Esophagus squamous epithelium (tissue), 5 donors: Measurements from ENCODE around the gene HOXB13. TPM values are rescaled to one million over a fixed set of nuclear protein-coding genes. Genes with fewer than 3 reads are reported as not detected.

ENCODE experiments used
- DNase-seq: peaks from one replicate; lab custom pipeline; 2025; lab: John Stamatoyannopoulos, UW
- H3K27ac ChIP-seq, 4 donors: fragments of 200-600 bp; sonication (generic); one replicate each; pipeline ENCODE4 v1.5.1; 2016 to 2019; ENCODE audit warnings: mild to moderate bottlenecking in 1 of 4
- H3K27me3 ChIP-seq, 4 donors: fragments of 200-600 bp; sonication (generic); 1 replicate in 3 of 4; 2 replicates in 1 of 4; pipeline versions ENCODE4 v1.5.1 to v1.6.0; 2017 to 2021; ENCODE audit warnings: antibody characterized with exemption in 1 of 4
- H3K36me3 ChIP-seq, 3 donors: fragments of 200-600 bp; sonication (generic); one replicate each; pipeline ENCODE4 v1.5.1; 2016 to 2019
- H3K4me1 ChIP-seq, 3 donors: fragments of 200-600 bp; sonication (generic); one replicate each; pipeline ENCODE4 v1.5.1; 2017 to 2019
- H3K4me3 ChIP-seq, 4 donors: fragments of 200-600 bp; sonication (generic); 1 replicate in 3 of 4; 2 replicates in 1 of 4; pipeline ENCODE4 v1.5.1; 2016 to 2019; ENCODE audit warnings: mild to moderate bottlenecking in 2 of 4, moderate library complexity in 1 of 4
- H3K9me3 ChIP-seq, 3 donors: fragments of 200-600 bp; sonication (generic); one replicate each; pipeline ENCODE4 v1.5.1; 2016 to 2019
- POLR2A ChIP-seq, 4 donors: fragments of 450-650 bp; IDR thresholded peaks; one replicate each; pipeline ENCODE4 v1.6.1; 2017; ENCODE audit warnings: antibody characterized with exemption in 4 of 4, mild to moderate bottlenecking in 4 of 4, moderate library complexity in 3 of 4
- WGBS, 2 donors: methylation state at CpG; one replicate each; pipeline ENCODE4 v1.1.5; 2018; 5-methylcytosine and 5-hydroxymethylcytosine counted together
- intact Hi-C: fragments of 100-400 bp; cut with DNase I; formaldehyde crosslinking; loops from one replicate; pipeline ENCODE4 v1.15.0; 2022
- total RNA-seq, 4 donors: library from RNA; depleted of rRNA; stranded (reverse); fragments of >200 nt; gene quantifications; one replicate each; pipeline ENCODE4 v1.1.0, GENCODE V29; 2016
- TF ChIP-seq, protein P1 (sequence below), 6 experiments: fragments of 450-650 bp in 4 of 6; fragments of 200-600 bp in 2 of 6; sonication (generic) in 2 of 6; IDR thresholded peaks; one replicate each; pipeline ENCODE4 v1.5.1; 2016 to 2019; ENCODE audit warnings: antibody characterized with exemption in 6 of 6, mild to moderate bottlenecking in 4 of 6, moderate library complexity in 4 of 6
- donor health status: DM: yes; HTN: yes; CAD: no.

HOXB13 gene
- not detected for total RNA-seq

DNA sequence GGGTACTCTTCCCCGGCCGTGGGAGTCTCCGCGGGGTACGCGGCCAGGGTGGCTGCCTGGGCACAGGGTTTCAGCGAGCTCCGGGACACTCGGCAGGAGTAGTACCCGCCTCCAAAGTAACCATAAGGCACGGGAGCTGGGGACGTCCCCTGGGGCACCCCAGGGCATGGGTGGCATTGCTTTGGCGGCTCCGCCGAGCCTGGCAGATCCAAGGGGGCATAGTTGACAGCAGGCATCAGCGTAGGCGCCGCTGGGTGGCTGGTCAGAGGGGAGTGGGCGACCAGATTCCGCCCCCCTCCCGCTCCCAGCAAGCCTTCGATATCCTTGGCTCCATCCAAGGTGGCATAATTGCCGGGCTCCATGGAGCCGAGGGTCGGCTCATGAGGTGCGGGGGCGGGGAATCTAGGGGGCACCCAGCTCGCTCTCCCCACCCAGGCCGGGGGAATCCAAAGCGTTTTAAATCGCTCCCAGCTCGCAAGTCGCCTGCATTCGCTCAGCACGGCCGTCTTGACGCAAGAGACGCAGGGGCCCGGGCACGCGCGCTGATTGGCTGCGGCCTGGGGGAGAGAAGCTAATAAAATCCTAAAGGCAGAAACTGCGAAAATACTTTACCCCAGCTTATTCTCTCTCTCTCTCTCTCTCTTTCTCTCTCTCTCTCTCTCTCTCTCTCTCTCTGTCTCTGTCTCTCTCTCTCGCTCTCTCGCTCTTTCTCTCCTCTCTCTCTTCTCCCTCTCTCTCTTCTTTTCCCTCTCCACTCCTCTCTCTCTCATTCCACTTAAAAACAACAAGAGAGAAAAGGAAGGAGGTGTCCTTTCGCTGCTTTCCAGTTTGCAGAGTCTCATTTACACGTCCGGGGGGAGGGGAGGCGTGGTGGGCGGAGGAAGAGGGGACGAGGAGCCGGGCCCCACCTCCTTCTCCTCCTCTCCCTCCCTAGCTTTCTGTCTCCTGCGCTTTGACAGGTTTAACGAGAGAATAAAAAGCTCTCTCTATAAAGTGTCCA lies at the start of gene HOXB13:
TSS of gene HOXB13 (minus strand) at position 519 of the 1,000 bp plus-strand sequence. CDS start at position 362, 157 bp downstream.
- DNase-seq = no peak
- Histone ChIP-seq H3K27ac (no peak within 1 kb of the TSS), H3K9me3 (no peaks in the 10 kb centered on the region), H3K4me1 (peaks cover 7 to 45% (median 27%) of the 10 kb centered on the region in 3 donors), H3K4me3 (peak within 1 kb of the TSS in 2 of 4 donors; percentile 15 to 45), H3K36me3 (no peaks in the 10 kb centered on the region), H3K27me3 (peaks cover 63 to 100% (median 78%) of the 10 kb centered on the region in 4 donors)
- 7 to 12% methylated on average over 18 to 27 of the region's 55 CpGs for WGBS, 2 donors
- TF ChIP-seq, protein P1, sequence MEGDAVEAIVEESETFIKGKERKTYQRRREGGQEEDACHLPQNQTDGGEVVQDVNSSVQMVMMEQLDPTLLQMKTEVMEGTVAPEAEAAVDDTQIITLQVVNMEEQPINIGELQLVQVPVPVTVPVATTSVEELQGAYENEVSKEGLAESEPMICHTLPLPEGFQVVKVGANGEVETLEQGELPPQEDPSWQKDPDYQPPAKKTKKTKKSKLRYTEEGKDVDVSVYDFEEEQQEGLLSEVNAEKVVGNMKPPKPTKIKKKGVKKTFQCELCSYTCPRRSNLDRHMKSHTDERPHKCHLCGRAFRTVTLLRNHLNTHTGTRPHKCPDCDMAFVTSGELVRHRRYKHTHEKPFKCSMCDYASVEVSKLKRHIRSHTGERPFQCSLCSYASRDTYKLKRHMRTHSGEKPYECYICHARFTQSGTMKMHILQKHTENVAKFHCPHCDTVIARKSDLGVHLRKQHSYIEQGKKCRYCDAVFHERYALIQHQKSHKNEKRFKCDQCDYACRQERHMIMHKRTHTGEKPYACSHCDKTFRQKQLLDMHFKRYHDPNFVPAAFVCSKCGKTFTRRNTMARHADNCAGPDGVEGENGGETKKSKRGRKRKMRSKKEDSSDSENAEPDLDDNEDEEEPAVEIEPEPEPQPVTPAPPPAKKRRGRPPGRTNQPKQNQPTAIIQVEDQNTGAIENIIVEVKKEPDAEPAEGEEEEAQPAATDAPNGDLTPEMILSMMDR (IDR thresholded peaks at IDR 0.05) = no peak
- TF ChIP-seq POLR2A (IDR thresholded peaks at IDR 0.05) = no peak
- intact Hi-C loops = loop anchor here (5.0 kb wide), 1 partner anchor 64 kb away; no protein-coding TSS in a partner anchor

GRCh38 chr17:48776602-48777001 lies 48.1 kb upstream of the HOXB13 start:
- Histone ChIP-seq H3K9me3 (no peaks in the 10 kb centered on the region), H3K27ac (no peak overlapping the region), H3K36me3 (no peaks in the 10 kb centered on the region), H3K4me1 (no peaks in the 10 kb centered on the region), H3K4me3 (no peak overlapping the region), H3K27me3 (peaks cover 0 to 91% (median 0%) of the 10 kb centered on the region in 4 donors)
- intact Hi-C loops = no loop called here
- TF ChIP-seq POLR2A (IDR thresholded peaks at IDR 0.05) = no peak
- TF ChIP-seq, protein P1 (IDR thresholded peaks at IDR 0.05) = no peak
- no peak for DNase-seq

DNA sequence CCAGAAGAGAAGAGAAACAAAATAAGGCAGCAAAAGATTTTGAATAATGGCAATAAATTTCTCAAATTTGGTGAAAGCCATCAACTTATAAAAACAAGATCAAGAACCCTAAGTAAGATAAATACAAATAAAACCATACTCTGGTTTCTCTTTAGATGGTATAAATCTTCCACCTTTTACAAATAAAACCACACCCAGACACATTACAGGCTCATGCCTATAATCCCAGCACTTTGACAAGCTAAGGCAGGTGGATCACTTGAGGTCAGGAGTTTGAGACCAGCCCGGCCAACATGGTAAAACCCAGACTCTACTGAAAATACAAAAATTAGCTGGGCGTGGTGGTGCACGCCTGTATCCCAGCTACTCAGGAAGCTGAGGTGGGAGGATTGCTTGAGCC lies 44.7 kb upstream of the HOXB13 start:
- no peaks in the 10 kb centered on the region for H3K4me1 ChIP-seq
- no peak for DNase-seq
- no peak overlapping the region for H3K27ac ChIP-seq
- WGBS, 2 donors = 53 to 55% methylated on average over 3 of the region's 3 CpGs
- TF ChIP-seq POLR2A (IDR thresholded peaks at IDR 0.05) = no peak
- TF ChIP-seq, protein P1 (IDR thresholded peaks at IDR 0.05) = no peak
- no peak overlapping the region for H3K4me3 ChIP-seq
- H3K27me3 ChIP-seq = peaks cover 0 to 94% (median 5%) of the 10 kb centered on the region in 4 donors
- intact Hi-C loops = no loop called here
- no peaks in the 10 kb centered on the region for H3K36me3 ChIP-seq
- no peaks in the 10 kb centered on the region for H3K9me3 ChIP-seq

GRCh38 chr17:48770954-48771353 lies 42.4 kb upstream of the HOXB13 start:
- intact Hi-C loops = no loop called here
- Histone ChIP-seq H3K4me3 (no peak overlapping the region), H3K4me1 (no peaks in the 10 kb centered on the region), H3K27ac (no peak overlapping the region), H3K9me3 (no peaks in the 10 kb centered on the region), H3K36me3 (no peaks in the 10 kb centered on the region), H3K27me3 (peaks cover 0 to 96% (median 5%) of the 10 kb centered on the region in 4 donors)
- 39 to 47% methylated on average over 3 of the region's 3 CpGs for WGBS, 2 donors
- no peak for TF ChIP-seq POLR2A (IDR thresholded peaks at IDR 0.05)
- TF ChIP-seq, protein P1 (IDR thresholded peaks at IDR 0.05) = no peak
- DNase-seq = no peak
